ENCODE measurements around the gene QSER1.
"Not testable (repeated sequence)": the region's sequence is repeated elsewhere in the genome, so short reads cannot be mapped to it uniquely, and the experiment has no call there.

Gene QSER1

GRCh38 chr11:32858731-32859130, 33.9 kb upstream of the QSER1 start:
- H3K4me3 ChIP-seq (ENCODE audit: low read length): no peak overlapping the region
- no peak for DNase-seq (ENCODE audit: low read depth)
- no peak; the same call in 1 of the 2 replicates for TF ChIP-seq CTCF (conservative IDR thresholded peaks at IDR 0.05; ENCODE audit: low read length)

GRCh38 chr11:32861850-32862577, 30.6 kb upstream of the QSER1 start:
- no peak for TF ChIP-seq CTCF (conservative IDR thresholded peaks at IDR 0.05; ENCODE audit: low read length)
- no peak for DNase-seq (ENCODE audit: low read depth)
- no peak overlapping the region for H3K4me3 ChIP-seq (ENCODE audit: low read length)

GRCh38 chr11:32864555-32864954, 28.1 kb upstream of the QSER1 start:
- no peak for TF ChIP-seq CTCF (conservative IDR thresholded peaks at IDR 0.05; ENCODE audit: low read length)
- DNase-seq (ENCODE audit: low read depth): no peak
- H3K4me3 ChIP-seq (ENCODE audit: low read length): no peak overlapping the region

GRCh38 chr11:32868752-32869151, 23.9 kb upstream of the QSER1 start:
- not testable (repeated sequence) for DNase-seq (ENCODE audit: low read depth); H3K4me3 ChIP-seq (ENCODE audit: low read length)

GRCh38 chr11:32870676-32871075, 21.9 kb upstream of the QSER1 start:
- DNase-seq (ENCODE audit: low read depth): no peak
- no peak overlapping the region for H3K4me3 ChIP-seq (ENCODE audit: low read length)
- TF ChIP-seq CTCF (conservative IDR thresholded peaks at IDR 0.05; ENCODE audit: low read length): peak; percentile 25; the same call in 1 of the 2 replicates

GRCh38 chr11:32874132-32874531, 18.5 kb upstream of the QSER1 start:
- no peak overlapping the region for H3K4me3 ChIP-seq (ENCODE audit: low read length)
- TF ChIP-seq CTCF (conservative IDR thresholded peaks at IDR 0.05; ENCODE audit: low read length): no peak
- no peak for DNase-seq (ENCODE audit: low read depth)

- DNase-seq (ENCODE audit: low read depth): no peak
- H3K4me3 ChIP-seq (ENCODE audit: low read length): no peak overlapping the region
- no peak for TF ChIP-seq CTCF (conservative IDR thresholded peaks at IDR 0.05; ENCODE audit: low read length)
These were observed 11.3 kb upstream of the QSER1 start for GRCh38 chr11:32881286-32881685.
